Umbilical cord (tissue), 2 donors: ENCODE data around the gene BPIFB6. TPM values are rescaled to one million over a fixed set of nuclear protein-coding genes. Genes with fewer than 3 reads are reported as not detected.

Source experiments
- DNase-seq: peaks from one replicate; pipeline ENCODE4 v3.0.0-alpha.2; 2015; ENCODE audit warnings: low spot score
- total RNA-seq: library from RNA; depleted of rRNA; stranded (reverse); fragments of >200 nt; gene quantifications from one replicate; pipeline ENCODE4 v1.2.3, GENCODE V29; 2014; ENCODE audit warnings: low replicate concordance; ENCODE audit not compliant: insufficient read depth

Gene BPIFB6
- total RNA-seq, 1 donor from 2014 or later: not detected

- no peak for DNase-seq
Observed at GRCh38 chr20:33015700-33016580, 15.5 kb upstream of the BPIFB6 start.

- no peak for DNase-seq
Observed at GRCh38 chr20:33016581-33017109, 14.8 kb upstream of the BPIFB6 start.

- no peak for DNase-seq
Observed at GRCh38 chr20:33017542-33017941, 13.9 kb upstream of the BPIFB6 start.

GRCh38 chr20:33018169-33018931 is 13.1 kb upstream of the BPIFB6 start:
- no peak for DNase-seq

GRCh38 chr20:33019465-33020277 is 11.8 kb upstream of the BPIFB6 start:
- no peak for DNase-seq

- no peak for DNase-seq
Observed at GRCh38 chr20:33020278-33021161, 10.9 kb upstream of the BPIFB6 start.

- DNase-seq: no peak
Observed at GRCh38 chr20:33021879-33022278, 9.6 kb upstream of the BPIFB6 start.

- no peak for DNase-seq
Observed at GRCh38 chr20:33022289-33022688, 9.2 kb upstream of the BPIFB6 start.

- no peak for DNase-seq
Observed at GRCh38 chr20:33022694-33023438, 8.6 kb upstream of the BPIFB6 start.

GRCh38 chr20:33023439-33024242 is 7.8 kb upstream of the BPIFB6 start:
- DNase-seq: peak; percentile 17

GRCh38 chr20:33024243-33024560 is 7.2 kb upstream of the BPIFB6 start:
- DNase-seq: peak; percentile 70

- DNase-seq: no peak
Observed at GRCh38 chr20:33024609-33025317, 6.7 kb upstream of the BPIFB6 start.

- DNase-seq: no peak
Observed at GRCh38 chr20:33025318-33025876, 6.1 kb upstream of the BPIFB6 start.

GRCh38 chr20:33026072-33026778 is 5.2 kb upstream of the BPIFB6 start:
- no peak for DNase-seq

GRCh38 chr20:33026779-33027759 is 4.4 kb upstream of the BPIFB6 start:
- no peak for DNase-seq
